GM19023 (cell line): ENCODE results near the gene FEM1A.
"Not testable (repeated sequence)": the region's sequence is repeated elsewhere in the genome, so short reads cannot be mapped to it uniquely, and the experiment has no call there.

ENCODE experiments used
- ATAC-seq: cut with Tn5 transposase; IDR thresholded peaks from one replicate; pipeline ENCODE4 v1.9.1; 2021; ENCODE audit warnings: mild to moderate bottlenecking, moderate library complexity; ENCODE audit not compliant: unreplicated experiment

FEM1A gene

DNA sequence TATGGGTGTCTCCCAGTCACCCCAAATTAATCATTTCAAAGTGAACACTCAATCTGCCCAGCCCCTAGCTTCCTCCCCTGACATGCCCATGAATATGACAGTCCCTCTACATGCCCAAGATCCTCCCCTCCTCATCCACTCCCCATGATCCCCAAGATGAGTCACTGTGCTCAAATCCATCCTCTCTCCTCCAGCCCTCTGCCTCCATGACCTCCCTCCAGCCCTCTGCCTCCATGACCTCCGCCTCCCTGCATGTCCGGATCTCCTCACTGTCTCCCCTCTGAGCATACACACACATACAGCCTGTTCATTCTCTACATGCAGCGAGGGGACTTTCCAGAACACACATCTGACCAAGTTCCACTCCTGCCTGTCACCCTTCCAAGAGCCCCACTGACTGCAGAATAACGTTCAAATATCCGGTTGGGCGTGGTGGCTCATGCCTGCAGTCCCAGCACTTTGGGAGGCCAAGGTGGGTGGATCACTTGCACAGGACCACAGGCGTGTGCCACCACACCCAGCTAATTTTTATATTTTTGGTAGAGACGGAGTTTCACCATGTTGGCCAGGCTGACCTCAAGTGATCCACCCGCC lies 18.4 kb upstream of the FEM1A start:
- no peak for ATAC-seq

DNA sequence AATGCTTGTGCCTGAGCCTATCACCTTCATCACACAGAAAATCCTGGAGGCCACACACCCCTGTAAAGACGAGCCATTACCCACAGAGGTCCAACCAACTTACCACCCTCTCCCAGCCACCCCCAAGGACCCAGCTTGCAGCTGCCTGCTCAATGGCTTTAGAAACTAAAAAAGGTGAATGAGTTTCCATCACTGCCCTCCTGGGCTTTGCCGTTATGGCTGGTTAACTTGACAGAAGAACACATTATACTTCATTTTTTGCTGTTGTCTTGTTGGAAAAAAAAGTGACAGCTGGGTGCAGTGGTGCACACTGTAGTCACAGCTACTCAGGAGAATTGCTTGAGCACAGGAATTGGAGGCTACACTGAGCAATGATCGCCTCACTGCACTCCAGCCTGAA lies 17.4 kb upstream of the FEM1A start:
- no peak for ATAC-seq

DNA sequence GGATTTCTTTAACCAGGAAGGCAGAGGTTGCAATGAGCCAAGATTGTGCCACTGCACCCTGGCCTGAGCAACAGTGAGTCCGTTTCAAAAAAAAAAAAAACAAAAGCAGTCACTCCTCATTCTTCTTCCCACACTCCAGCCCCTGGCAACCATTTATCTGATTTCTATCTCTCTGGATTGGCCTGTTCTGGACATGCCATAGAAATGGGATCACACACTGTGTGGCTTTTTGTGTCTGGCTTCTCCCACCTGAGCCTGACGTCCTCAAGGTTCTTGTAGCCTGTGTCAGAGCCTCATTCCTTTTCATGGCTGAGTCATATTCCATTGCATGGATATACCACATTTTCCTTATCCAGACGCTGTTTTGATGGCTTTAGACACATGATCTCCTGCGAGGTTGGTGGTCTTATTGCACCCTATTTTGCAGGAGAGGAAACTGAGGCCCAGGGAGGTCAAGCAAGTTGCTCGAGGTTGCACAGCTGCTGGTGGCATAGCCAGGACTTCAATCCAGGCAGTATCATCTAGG lies 15.8 kb upstream of the FEM1A start:
- ATAC-seq: no peak

- no peak for ATAC-seq
Measured at GRCh38 chr19:4776436-4777211, 14.9 kb upstream of the FEM1A start.

- not testable (repeated sequence) for ATAC-seq
Measured at GRCh38 chr19:4778124-4778523, 13.4 kb upstream of the FEM1A start.

DNA sequence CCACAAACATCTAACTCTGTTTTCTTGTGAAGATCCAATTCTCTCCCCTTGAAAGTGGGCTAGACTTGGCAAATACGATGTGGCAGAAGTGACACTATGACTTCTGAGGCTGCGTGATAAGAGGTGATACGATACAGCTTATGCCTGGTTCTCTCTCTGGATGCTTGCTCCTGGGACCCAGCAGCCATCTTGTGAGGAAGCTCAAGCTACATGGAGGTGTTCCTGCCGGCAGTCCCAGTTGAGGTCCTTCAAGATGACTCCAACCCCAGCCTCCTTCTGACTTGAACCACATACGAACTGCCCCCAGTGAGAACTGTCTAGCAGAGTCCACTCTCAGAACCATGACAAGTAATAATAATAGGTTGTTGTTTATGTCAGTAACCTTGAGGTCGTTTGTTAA lies 10.7 kb upstream of the FEM1A start:
- no peak for ATAC-seq

- ATAC-seq: no peak
Measured at GRCh38 chr19:4781801-4782200, 9.7 kb upstream of the FEM1A start.

DNA sequence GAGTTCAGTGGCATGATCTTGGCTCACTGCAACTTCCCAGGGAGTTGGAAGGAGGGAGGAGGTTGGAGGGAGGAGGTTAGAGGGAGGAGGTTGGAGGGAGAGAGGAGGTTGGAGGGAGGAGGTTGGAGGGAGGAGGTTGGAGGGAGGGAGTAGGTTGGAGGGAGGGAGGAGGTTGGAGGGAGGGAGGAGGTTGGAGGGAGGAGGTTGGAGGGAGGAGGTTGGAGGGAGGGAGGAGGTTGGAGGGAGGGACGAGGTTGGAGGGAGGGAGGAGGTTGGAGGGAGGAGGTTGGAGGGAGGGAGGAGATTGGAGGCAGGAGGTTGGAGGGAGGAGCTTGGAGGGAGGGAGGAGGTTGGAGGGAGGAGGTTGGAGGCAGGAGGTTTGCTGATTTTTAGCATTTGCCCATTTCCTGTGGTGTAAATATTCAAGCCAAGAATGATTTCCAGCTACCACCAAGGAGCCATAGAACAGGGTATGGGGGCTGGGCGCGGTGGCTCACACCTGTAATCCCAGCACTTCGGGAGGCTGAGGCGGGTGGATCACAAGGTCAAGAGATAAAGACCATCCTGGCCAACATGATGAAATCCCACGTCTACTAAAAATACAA lies 5.0 kb upstream of the FEM1A start:
- not testable (repeated sequence) for ATAC-seq

DNA sequence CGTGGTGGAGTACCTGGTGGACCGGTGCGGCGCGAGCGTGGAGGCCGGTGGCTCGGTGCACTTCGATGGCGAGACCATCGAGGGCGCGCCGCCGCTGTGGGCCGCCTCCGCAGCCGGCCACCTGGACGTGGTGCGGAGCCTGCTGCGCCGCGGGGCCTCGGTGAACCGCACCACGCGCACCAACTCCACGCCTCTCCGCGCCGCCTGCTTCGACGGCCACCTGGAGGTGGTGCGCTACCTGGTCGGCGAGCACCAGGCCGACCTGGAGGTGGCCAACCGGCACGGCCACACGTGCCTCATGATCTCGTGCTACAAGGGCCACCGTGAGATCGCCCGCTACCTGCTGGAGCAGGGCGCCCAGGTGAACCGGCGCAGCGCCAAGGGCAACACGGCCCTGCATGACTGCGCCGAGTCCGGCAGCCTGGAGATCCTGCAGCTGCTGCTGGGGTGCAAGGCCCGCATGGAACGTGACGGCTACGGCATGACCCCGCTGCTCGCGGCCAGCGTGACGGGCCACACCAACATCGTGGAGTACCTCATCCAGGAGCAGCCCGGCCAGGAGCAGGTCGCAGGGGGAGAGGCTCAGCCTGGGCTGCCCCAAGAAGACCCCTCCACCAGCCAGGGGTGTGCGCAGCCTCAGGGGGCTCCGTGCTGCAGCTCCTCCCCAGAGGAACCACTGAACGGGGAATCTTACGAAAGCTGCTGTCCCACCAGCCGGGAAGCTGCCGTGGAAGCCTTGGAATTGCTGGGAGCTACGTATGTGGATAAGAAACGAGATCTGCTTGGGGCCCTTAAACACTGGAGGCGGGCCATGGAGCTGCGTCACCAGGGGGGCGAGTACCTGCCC lies 708 bp downstream of the FEM1A start:
- not testable (repeated sequence) for ATAC-seq

DNA sequence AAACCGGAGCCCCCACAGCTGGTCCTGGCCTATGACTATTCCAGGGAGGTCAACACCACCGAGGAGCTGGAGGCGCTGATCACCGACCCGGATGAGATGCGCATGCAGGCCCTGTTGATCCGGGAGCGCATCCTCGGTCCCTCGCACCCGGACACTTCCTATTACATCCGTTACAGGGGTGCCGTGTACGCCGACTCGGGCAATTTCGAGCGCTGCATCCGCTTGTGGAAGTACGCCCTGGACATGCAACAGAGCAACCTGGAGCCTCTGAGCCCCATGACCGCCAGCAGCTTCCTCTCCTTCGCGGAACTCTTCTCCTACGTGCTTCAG lies 1.3 kb downstream of the FEM1A start:
- not testable (repeated sequence) for ATAC-seq

- not testable (repeated sequence) for ATAC-seq
Measured at GRCh38 chr19:4793278-4793677, 1.7 kb downstream of the FEM1A start.

- no peak for ATAC-seq
Measured at GRCh38 chr19:4794971-4795370, 3.4 kb downstream of the FEM1A start.

- ATAC-seq: no peak
Measured at GRCh38 chr19:4795400-4795799, 3.9 kb downstream of the FEM1A start.

GRCh38 chr19:4800591-4801081 lies 9.1 kb downstream of the FEM1A start:
- no peak for ATAC-seq

- no peak for ATAC-seq
Measured at GRCh38 chr19:4801085-4801619, 9.6 kb downstream of the FEM1A start.

GRCh38 chr19:4802711-4803110 lies 11.2 kb downstream of the FEM1A start:
- ATAC-seq: no peak

DNA sequence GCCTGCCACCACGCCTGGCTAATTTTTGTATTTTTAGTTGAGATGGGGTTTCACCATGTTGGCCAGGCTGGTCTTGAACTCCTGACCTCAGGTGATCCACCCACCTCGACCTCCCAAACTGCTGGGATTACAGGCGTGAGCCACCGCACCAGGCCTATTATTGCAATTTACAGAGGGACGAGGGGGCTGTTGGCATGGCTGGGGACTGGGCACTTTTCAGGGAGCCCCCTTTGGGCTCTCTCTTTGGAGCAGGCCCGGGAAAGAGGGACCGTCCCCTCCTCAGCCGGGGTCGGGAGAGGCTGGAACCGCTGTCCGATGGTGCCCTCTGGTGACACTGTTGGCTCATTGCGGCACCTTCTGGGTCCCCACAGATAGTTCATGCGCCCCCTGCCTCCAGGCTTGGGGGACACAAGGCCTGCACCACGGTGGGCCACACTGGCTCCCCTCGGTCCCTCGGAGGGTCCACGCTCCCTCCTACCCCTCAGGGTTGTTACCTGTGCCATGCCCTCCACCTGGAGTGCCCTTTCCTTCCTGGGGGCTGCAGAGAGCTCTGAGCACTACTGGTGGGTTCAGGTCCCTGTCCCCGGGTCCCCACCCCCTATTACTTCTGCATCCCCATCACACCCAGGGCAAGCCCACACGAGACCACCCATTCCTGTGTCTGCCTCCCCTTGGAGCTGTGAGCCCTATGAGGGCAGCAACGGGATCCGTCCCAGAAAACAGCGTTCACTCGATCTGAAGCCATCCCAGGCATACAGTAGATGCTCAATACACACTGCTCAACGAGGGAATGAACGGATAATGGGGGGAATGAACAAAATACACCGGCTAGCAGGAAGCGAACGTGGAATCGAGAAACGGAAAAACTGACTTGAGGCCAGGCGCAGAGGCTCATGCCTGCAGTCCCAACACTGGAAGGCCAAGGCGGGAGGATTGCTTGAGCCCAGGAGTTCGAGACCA lies 12.5 kb downstream of the FEM1A start:
- no peak for ATAC-seq

GRCh38 chr19:4805140-4805539 lies 13.6 kb downstream of the FEM1A start:
- not testable (repeated sequence) for ATAC-seq

GRCh38 chr19:4806384-4806783 lies 14.8 kb downstream of the FEM1A start:
- no peak for ATAC-seq

GRCh38 chr19:4807188-4807587 lies 15.7 kb downstream of the FEM1A start:
- ATAC-seq: no peak
